ENCODE data around the gene CLEC16A. TPM values are rescaled to one million over a fixed set of nuclear protein-coding genes. Genes with fewer than 3 reads are reported as not detected.

Gene CLEC16A
- polyA plus RNA-seq, 2 donors = 9.0 to 12.5 TPM

DNA sequence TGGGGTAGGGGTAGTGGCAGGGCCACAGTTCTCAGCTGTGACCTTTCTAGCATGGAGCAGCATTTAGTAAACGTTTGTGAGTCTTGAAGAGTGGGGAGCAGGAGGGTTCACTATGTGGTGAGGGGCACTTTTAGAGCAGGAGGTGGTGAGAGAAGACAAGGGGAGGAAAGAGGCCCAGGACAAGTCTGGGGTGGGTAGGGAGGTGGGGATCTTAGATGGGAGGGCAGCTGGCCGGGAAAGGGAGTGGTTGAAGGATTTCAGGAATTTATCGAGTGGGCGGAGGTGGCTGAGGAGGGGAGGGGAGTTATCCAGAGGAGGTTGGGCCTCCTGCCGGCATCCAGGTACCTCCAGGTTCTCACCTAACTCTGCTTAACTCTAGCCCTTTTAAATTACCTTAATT lies 1.9 kb downstream of the CLEC16A start:
- 43 to 56% methylated on average over 5 of the region's 5 CpGs for WGBS, 2 donors
- Histone ChIP-seq H3K27ac (ENCODE audit: low read depth in 2 of 2, low read length in 1 of 2) (no peak overlapping the region), H3K4me3 (ENCODE audit: low read depth in 1 of 2, low read length in 2 of 2) (no peak overlapping the region), H3K36me3 (ENCODE audit: control insufficient read depth in 2 of 2, insufficient read depth in 2 of 2, low read length in 1 of 2) (no peaks in the 10 kb centered on the region), H3K4me1 (ENCODE audit: control insufficient read depth in 2 of 2, insufficient read depth in 2 of 2, low read length in 1 of 2) (peaks cover 3 to 28% of the 10 kb centered on the region in 2 donors), H3K9me3 (ENCODE audit: control insufficient read depth in 2 of 2, insufficient read depth in 1 of 2, low read depth in 1 of 2, low read length in 1 of 2) (no peaks in the 10 kb centered on the region), H3K27me3 (ENCODE audit: control insufficient read depth in 1 of 2, insufficient read depth in 2 of 2, low read length in 2 of 2) (no peaks in the 10 kb centered on the region)

DNA sequence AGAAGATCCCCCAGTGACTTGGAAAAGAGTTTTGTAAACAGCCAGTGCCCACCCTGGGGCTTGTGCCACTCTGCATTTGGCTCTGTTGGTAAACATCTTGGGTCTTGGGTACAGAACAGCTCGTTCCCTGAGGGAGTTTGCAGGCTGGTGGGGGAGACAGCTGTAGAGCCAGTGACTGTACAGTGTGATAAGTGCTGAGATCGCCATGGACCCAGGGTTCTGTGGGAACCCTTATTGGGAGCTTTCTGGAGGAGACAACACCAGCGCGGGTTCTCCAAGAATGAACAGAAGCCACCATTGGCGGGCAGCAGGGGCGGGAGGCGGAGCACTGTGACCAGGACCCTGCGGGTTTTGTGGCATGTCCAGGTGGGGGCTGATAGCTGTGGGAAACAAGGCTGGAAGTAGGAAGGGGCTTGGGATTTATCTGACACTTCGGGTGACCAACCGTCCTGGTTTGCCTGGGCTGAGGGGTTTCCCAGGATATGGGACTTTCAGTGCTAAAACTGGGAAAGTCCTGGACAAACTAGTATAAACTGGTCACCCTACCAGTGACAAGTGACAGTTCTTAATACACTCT lies 2.9 kb downstream of the CLEC16A start:
- Histone ChIP-seq H3K4me3 (ENCODE audit: low read depth in 1 of 2, low read length in 2 of 2) (no peak overlapping the region), H3K4me1 (ENCODE audit: control insufficient read depth in 2 of 2, insufficient read depth in 2 of 2, low read length in 1 of 2) (peaks cover 5 to 25% of the 10 kb centered on the region in 2 donors), H3K9me3 (ENCODE audit: control insufficient read depth in 2 of 2, insufficient read depth in 1 of 2, low read depth in 1 of 2, low read length in 1 of 2) (no peaks in the 10 kb centered on the region), H3K27me3 (ENCODE audit: control insufficient read depth in 1 of 2, insufficient read depth in 2 of 2, low read length in 2 of 2) (no peaks in the 10 kb centered on the region), H3K27ac (ENCODE audit: low read depth in 2 of 2, low read length in 1 of 2) (no peak overlapping the region), H3K36me3 (ENCODE audit: control insufficient read depth in 2 of 2, insufficient read depth in 2 of 2, low read length in 1 of 2) (no peaks in the 10 kb centered on the region)
- WGBS, 2 donors = 83 to 84% methylated on average over 10 of the region's 10 CpGs

DNA sequence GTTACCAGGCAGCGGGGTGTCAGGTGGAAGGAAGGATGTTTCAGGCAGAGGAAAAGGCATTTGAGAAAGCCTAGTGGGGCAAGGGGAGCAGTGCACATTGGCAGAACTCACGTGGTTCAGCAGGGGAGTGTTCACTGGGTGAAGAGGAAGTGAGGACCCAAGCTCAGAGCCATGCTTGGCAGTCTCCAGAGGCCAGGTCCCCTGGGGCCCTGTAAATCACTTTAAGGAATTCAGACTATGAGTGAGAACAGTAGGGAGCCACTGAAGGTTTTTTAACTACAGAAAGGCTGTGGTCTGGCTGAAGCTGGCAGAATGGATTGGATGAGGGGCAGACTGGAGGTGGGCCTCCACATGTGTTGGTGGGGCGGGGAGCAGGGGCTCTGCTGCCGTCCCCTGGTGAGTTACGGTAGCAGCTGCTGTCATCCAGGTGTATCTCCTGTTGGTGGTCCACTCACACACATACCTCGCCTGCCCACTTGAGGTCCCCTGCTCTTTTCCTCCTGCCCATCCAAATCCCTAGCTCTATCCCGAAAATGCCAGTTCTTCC lies 5.1 kb downstream of the CLEC16A start:
- Histone ChIP-seq H3K4me3 (ENCODE audit: low read depth in 1 of 2, low read length in 2 of 2) (no peak overlapping the region), H3K27ac (ENCODE audit: low read depth in 2 of 2, low read length in 1 of 2) (peak overlapping the region in 1 of 2 donors; percentile 50), H3K4me1 (ENCODE audit: control insufficient read depth in 2 of 2, insufficient read depth in 2 of 2, low read length in 1 of 2) (peaks cover 5 to 25% of the 10 kb centered on the region in 2 donors), H3K27me3 (ENCODE audit: control insufficient read depth in 1 of 2, insufficient read depth in 2 of 2, low read length in 2 of 2) (no peaks in the 10 kb centered on the region), H3K9me3 (ENCODE audit: control insufficient read depth in 2 of 2, insufficient read depth in 1 of 2, low read depth in 1 of 2, low read length in 1 of 2) (no peaks in the 10 kb centered on the region), H3K36me3 (ENCODE audit: control insufficient read depth in 2 of 2, insufficient read depth in 2 of 2, low read length in 1 of 2) (no peaks in the 10 kb centered on the region)
- 74 to 77% methylated on average over 7 of the region's 7 CpGs for WGBS, 2 donors

DNA sequence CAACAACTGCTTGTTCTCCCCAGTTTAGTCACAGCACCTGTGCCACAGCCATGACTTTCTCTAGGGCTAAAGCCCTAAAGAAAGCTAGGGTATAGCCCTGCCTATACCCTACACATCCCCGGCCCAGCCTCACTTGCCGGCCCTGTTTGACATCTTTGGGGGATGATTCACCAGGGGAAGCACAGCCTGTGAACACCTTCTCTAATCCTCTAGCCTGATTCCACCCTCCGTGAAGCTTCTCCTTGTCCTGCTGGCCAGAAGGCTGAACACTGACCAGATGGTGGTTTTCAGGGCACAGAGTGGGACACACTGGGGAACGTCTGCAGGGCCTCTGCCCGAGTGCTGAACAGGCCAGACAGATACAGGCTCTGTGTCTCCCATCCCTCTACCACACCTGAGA lies 6.0 kb downstream of the CLEC16A start:
- Histone ChIP-seq H3K9me3 (ENCODE audit: control insufficient read depth in 2 of 2, insufficient read depth in 1 of 2, low read depth in 1 of 2, low read length in 1 of 2) (no peaks in the 10 kb centered on the region), H3K27ac (ENCODE audit: low read depth in 2 of 2, low read length in 1 of 2) (peak overlapping the region; percentile 50 to 77), H3K36me3 (ENCODE audit: control insufficient read depth in 2 of 2, insufficient read depth in 2 of 2, low read length in 1 of 2) (no peaks in the 10 kb centered on the region), H3K4me1 (ENCODE audit: control insufficient read depth in 2 of 2, insufficient read depth in 2 of 2, low read length in 1 of 2) (peaks cover 5 to 24% of the 10 kb centered on the region in 2 donors), H3K27me3 (ENCODE audit: control insufficient read depth in 1 of 2, insufficient read depth in 2 of 2, low read length in 2 of 2) (no peaks in the 10 kb centered on the region), H3K4me3 (ENCODE audit: low read depth in 1 of 2, low read length in 2 of 2) (no peak overlapping the region)
- WGBS, 2 donors = 59 to 60% methylated on average over 5 of the region's 5 CpGs

DNA sequence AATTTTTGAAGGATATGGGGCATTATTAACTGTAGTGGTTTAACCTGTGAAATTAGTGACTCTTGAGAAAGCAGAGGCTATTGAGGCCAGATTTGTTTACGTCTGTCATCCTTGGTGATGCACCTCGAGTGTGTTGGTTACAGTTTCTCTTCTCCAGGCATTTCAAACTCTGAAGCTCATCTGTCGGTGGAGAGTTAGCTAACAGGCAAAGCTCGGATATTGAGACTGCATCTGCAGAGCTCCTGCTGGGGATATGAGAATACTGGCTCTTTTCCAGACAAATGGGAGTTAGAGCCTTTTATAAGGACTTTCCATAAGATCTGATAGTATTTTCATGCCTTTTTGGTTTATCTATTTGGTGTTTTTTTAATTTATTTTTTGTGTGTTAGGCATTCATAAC lies 6.7 kb downstream of the CLEC16A start:
- Histone ChIP-seq H3K36me3 (ENCODE audit: control insufficient read depth in 2 of 2, insufficient read depth in 2 of 2, low read length in 1 of 2) (no peaks in the 10 kb centered on the region), H3K27ac (ENCODE audit: low read depth in 2 of 2, low read length in 1 of 2) (no peak overlapping the region), H3K9me3 (ENCODE audit: control insufficient read depth in 2 of 2, insufficient read depth in 1 of 2, low read depth in 1 of 2, low read length in 1 of 2) (no peaks in the 10 kb centered on the region), H3K4me1 (ENCODE audit: control insufficient read depth in 2 of 2, insufficient read depth in 2 of 2, low read length in 1 of 2) (peaks cover 5 to 21% of the 10 kb centered on the region in 2 donors), H3K4me3 (ENCODE audit: low read depth in 1 of 2, low read length in 2 of 2) (no peak overlapping the region), H3K27me3 (ENCODE audit: control insufficient read depth in 1 of 2, insufficient read depth in 2 of 2, low read length in 2 of 2) (no peaks in the 10 kb centered on the region)
- 54 to 62% methylated on average over 4 of the region's 4 CpGs for WGBS, 2 donors

DNA sequence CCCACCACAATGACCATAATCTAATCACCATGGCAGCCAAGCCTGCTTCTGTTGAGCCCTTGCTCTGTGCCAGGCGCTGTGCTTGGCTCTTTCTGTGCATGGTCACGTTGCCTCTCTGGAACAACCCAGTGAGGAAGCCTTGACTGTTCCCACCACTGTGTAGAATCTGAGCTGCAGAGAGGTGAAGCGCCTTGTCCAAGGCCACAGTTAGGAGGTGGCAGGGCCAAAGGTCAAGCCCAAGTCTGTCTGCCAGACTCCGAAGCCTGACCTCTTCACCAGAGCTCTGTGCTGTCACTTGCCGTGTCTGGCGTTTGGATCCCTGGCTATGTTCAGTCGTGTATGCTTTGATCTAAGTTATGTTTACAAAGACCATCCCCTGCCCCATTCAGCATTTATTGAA lies 10.5 kb downstream of the CLEC16A start:
- WGBS, 2 donors = 88 to 91% methylated on average over 7 of the region's 7 CpGs
- Histone ChIP-seq H3K36me3 (ENCODE audit: control insufficient read depth in 2 of 2, insufficient read depth in 2 of 2, low read length in 1 of 2) (peaks cover 0 to 3% of the 10 kb centered on the region in 2 donors), H3K4me3 (ENCODE audit: low read depth in 1 of 2, low read length in 2 of 2) (no peak overlapping the region), H3K27me3 (ENCODE audit: control insufficient read depth in 1 of 2, insufficient read depth in 2 of 2, low read length in 2 of 2) (no peaks in the 10 kb centered on the region), H3K9me3 (ENCODE audit: control insufficient read depth in 2 of 2, insufficient read depth in 1 of 2, low read depth in 1 of 2, low read length in 1 of 2) (no peaks in the 10 kb centered on the region), H3K4me1 (ENCODE audit: control insufficient read depth in 2 of 2, insufficient read depth in 2 of 2, low read length in 1 of 2) (peaks cover 2 to 4% of the 10 kb centered on the region in 2 donors), H3K27ac (ENCODE audit: low read depth in 2 of 2, low read length in 1 of 2) (no peak overlapping the region)

DNA sequence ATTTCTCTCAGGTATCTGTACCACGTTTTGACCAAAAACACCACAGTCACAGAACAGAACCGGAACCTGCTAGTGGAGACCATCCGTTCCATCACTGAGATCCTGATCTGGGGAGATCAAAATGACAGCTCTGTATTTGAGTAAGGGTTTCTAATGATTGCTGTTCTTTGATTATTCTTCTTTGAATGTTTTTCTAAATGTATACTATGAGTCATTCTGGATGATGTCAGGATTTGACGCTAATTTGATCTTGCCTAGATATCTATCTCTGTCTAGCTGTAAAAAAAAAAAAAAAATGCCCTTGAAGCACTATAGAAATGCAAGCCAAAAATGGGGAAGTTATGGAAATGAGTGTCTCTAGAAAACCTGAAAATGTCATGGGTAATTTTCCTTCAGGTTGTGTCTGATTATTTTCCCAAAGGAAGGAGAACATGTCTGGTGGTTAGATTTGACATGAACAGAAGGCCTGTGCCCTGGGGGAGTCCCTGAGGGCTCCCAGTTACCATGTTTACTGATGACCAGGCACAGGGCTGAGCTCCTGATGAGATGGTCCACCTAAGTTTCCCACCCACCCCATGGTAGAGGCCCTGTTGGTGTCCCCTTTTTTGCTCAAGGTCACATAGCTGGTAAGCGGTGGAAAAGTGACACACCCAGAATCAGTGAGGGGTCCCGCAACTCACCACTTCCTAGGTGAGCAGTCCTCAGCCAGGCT lies 13.6 kb downstream of the CLEC16A start:
- Histone ChIP-seq H3K27me3 (ENCODE audit: control insufficient read depth in 1 of 2, insufficient read depth in 2 of 2, low read length in 2 of 2) (no peaks in the 10 kb centered on the region), H3K27ac (ENCODE audit: low read depth in 2 of 2, low read length in 1 of 2) (no peak overlapping the region), H3K36me3 (ENCODE audit: control insufficient read depth in 2 of 2, insufficient read depth in 2 of 2, low read length in 1 of 2) (peaks cover 0 to 4% of the 10 kb centered on the region in 2 donors), H3K4me3 (ENCODE audit: low read depth in 1 of 2, low read length in 2 of 2) (no peak overlapping the region), H3K4me1 (ENCODE audit: control insufficient read depth in 2 of 2, insufficient read depth in 2 of 2, low read length in 1 of 2) (no peaks in the 10 kb centered on the region), H3K9me3 (ENCODE audit: control insufficient read depth in 2 of 2, insufficient read depth in 1 of 2, low read depth in 1 of 2, low read length in 1 of 2) (no peaks in the 10 kb centered on the region)
- 69 to 72% methylated on average over 6 of the region's 6 CpGs for WGBS, 2 donors

DNA sequence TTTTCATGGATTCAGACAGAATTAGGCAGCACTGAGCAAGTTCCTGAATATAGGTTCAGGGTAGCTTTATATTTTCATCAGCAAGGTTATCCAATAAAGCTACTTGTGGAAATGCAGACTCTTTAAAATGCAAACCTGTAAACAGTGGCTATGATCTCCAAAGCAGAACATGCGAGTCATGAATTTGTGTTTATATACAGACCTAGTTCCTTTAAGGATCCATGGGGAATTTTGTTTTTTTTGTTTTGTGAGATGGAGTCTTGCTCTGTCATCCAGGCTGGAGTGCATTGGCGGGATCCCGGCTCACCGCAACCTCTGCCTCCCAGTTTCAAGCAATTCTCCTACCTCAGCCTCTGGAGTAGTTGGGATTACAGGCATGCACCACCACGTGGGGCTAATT lies 14.8 kb downstream of the CLEC16A start:
- peaks cover 0 to 2% of the 10 kb centered on the region in 2 donors for H3K4me1 ChIP-seq (ENCODE audit: control insufficient read depth in 2 of 2, insufficient read depth in 2 of 2, low read length in 1 of 2)
- no peak overlapping the region for H3K27ac ChIP-seq (ENCODE audit: low read depth in 2 of 2, low read length in 1 of 2)
- no peak overlapping the region for H3K4me3 ChIP-seq (ENCODE audit: low read depth in 1 of 2, low read length in 2 of 2)
- H3K27me3 ChIP-seq (ENCODE audit: control insufficient read depth in 1 of 2, insufficient read depth in 2 of 2, low read length in 2 of 2) = no peaks in the 10 kb centered on the region
- no peaks in the 10 kb centered on the region for H3K9me3 ChIP-seq (ENCODE audit: control insufficient read depth in 2 of 2, insufficient read depth in 1 of 2, low read depth in 1 of 2, low read length in 1 of 2)
- 91 to 98% methylated on average over 5 of the region's 5 CpGs for WGBS, 2 donors
- H3K36me3 ChIP-seq (ENCODE audit: control insufficient read depth in 2 of 2, insufficient read depth in 2 of 2, low read length in 1 of 2) = peaks cover 6 to 12% of the 10 kb centered on the region in 2 donors

DNA sequence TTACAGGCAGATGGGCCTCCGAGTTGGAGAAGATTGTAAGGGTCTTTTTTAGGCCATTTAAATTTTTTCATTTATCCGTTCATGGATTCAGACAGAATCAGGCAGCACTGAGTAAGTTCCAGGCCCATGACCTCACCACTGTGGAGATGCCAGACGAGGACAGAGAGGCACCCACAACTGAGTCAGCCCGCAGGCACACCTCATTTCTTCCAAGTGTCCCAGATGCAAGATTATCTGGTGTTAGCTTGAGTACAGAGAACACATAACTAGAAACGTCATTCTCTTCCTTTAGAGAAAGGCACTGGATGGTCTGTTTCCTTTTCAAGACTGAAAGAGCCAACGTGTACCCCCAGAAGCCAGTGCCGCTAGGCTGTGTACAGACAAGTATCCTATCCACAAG lies 16.9 kb downstream of the CLEC16A start:
- no peaks in the 10 kb centered on the region for H3K27me3 ChIP-seq (ENCODE audit: control insufficient read depth in 1 of 2, insufficient read depth in 2 of 2, low read length in 2 of 2)
- H3K36me3 ChIP-seq (ENCODE audit: control insufficient read depth in 2 of 2, insufficient read depth in 2 of 2, low read length in 1 of 2) = peaks cover 6 to 17% of the 10 kb centered on the region in 2 donors
- peak overlapping the region; percentile 8 to 58 for H3K27ac ChIP-seq (ENCODE audit: low read depth in 2 of 2, low read length in 1 of 2)
- H3K9me3 ChIP-seq (ENCODE audit: control insufficient read depth in 2 of 2, insufficient read depth in 1 of 2, low read depth in 1 of 2, low read length in 1 of 2) = no peaks in the 10 kb centered on the region
- H3K4me1 ChIP-seq (ENCODE audit: control insufficient read depth in 2 of 2, insufficient read depth in 2 of 2, low read length in 1 of 2) = peaks cover 0 to 4% of the 10 kb centered on the region in 2 donors
- H3K4me3 ChIP-seq (ENCODE audit: low read depth in 1 of 2, low read length in 2 of 2) = no peak overlapping the region
- 68 to 72% methylated on average over 7 of the region's 7 CpGs for WGBS, 2 donors
